GM23338 (cell line): Measurements from ENCODE around the gene PADI6.

Experiments
- EZH2 ChIP-seq: fragments of 200-600 bp; sonication (generic); IDR thresholded peaks from one replicate; pipeline ENCODE4 v1.8.0; 2017; ENCODE audit warnings: antibody characterized with exemption, mild to moderate bottlenecking, low read depth; ENCODE audit not compliant: unreplicated experiment
- EZH2phosphoT487 ChIP-seq: fragments of 200-600 bp; sonication (generic); IDR thresholded peaks from one replicate; pipeline ENCODE4 v1.8.1; 2018; ENCODE audit warnings: antibody characterized with exemption; ENCODE audit not compliant: unreplicated experiment
- POLR2AphosphoS5 ChIP-seq: IDR thresholded peaks from 2 replicates; pipeline ENCODE4 v1.6.1; 2016; ENCODE audit warnings: antibody characterized with exemption, low read depth
- STAT1 ChIP-seq: IDR thresholded peaks from one replicate; pipeline ENCODE4 v1.6.1; 2016; ENCODE audit warnings: antibody characterized with exemption; ENCODE audit not compliant: unreplicated experiment
- TF ChIP-seq, protein P1 (sequence below), 2 experiments: fragments of 200-600 bp in 1 of 2; sonication (generic) in 1 of 2; conservative IDR thresholded peaks; 2 replicates each; pipeline versions ENCODE4 v1.5.1 to v1.6.1; 2016 to 2017; ENCODE audit warnings: antibody characterized with exemption in 2 of 2, low read depth in 2 of 2, mild to moderate bottlenecking in 2 of 2, moderate library complexity in 1 of 2
- TF ChIP-seq, protein P2 (sequence below): IDR thresholded peaks from one replicate; pipeline ENCODE4 v1.6.1; 2018; ENCODE audit warnings: antibody characterized with exemption; ENCODE audit not compliant: unreplicated experiment
- TF ChIP-seq, protein P3 (sequence below): IDR thresholded peaks from 2 replicates; pipeline ENCODE4 v1.6.1; 2016; ENCODE audit warnings: antibody characterized with exemption

DNA sequence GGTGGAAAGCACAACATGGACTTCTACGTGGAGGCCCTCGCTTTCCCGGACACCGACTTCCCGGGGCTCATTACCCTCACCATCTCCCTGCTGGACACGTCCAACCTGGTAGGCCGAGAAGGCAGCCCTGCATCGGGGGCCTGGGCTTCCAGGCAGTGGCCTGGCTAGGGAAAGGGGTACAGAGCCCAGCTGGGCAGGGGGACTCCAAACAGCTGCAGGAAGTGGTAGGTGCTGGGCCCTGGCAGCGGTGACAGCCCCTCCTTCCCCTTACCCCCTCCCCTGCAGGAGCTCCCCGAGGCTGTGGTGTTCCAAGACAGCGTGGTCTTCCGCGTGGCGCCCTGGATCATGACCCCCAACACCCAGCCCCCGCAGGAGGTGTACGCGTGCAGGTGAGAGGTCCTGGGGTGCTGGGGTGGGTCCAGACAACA lies 30.0 kb upstream of the PADI6 start:
- TF ChIP-seq, protein P1, sequence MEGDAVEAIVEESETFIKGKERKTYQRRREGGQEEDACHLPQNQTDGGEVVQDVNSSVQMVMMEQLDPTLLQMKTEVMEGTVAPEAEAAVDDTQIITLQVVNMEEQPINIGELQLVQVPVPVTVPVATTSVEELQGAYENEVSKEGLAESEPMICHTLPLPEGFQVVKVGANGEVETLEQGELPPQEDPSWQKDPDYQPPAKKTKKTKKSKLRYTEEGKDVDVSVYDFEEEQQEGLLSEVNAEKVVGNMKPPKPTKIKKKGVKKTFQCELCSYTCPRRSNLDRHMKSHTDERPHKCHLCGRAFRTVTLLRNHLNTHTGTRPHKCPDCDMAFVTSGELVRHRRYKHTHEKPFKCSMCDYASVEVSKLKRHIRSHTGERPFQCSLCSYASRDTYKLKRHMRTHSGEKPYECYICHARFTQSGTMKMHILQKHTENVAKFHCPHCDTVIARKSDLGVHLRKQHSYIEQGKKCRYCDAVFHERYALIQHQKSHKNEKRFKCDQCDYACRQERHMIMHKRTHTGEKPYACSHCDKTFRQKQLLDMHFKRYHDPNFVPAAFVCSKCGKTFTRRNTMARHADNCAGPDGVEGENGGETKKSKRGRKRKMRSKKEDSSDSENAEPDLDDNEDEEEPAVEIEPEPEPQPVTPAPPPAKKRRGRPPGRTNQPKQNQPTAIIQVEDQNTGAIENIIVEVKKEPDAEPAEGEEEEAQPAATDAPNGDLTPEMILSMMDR (conservative IDR thresholded peaks at IDR 0.05; ENCODE audit: low read depth in 2 of 2), result no peak
- TF ChIP-seq STAT1 (no peak), EZH2 (no peak), EZH2phosphoT487 (no peak), POLR2AphosphoS5 (no peak)
- TF ChIP-seq, protein P2, sequence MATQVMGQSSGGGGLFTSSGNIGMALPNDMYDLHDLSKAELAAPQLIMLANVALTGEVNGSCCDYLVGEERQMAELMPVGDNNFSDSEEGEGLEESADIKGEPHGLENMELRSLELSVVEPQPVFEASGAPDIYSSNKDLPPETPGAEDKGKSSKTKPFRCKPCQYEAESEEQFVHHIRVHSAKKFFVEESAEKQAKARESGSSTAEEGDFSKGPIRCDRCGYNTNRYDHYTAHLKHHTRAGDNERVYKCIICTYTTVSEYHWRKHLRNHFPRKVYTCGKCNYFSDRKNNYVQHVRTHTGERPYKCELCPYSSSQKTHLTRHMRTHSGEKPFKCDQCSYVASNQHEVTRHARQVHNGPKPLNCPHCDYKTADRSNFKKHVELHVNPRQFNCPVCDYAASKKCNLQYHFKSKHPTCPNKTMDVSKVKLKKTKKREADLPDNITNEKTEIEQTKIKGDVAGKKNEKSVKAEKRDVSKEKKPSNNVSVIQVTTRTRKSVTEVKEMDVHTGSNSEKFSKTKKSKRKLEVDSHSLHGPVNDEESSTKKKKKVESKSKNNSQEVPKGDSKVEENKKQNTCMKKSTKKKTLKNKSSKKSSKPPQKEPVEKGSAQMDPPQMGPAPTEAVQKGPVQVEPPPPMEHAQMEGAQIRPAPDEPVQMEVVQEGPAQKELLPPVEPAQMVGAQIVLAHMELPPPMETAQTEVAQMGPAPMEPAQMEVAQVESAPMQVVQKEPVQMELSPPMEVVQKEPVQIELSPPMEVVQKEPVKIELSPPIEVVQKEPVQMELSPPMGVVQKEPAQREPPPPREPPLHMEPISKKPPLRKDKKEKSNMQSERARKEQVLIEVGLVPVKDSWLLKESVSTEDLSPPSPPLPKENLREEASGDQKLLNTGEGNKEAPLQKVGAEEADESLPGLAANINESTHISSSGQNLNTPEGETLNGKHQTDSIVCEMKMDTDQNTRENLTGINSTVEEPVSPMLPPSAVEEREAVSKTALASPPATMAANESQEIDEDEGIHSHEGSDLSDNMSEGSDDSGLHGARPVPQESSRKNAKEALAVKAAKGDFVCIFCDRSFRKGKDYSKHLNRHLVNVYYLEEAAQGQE, result no peak
- TF ChIP-seq, protein P3, sequence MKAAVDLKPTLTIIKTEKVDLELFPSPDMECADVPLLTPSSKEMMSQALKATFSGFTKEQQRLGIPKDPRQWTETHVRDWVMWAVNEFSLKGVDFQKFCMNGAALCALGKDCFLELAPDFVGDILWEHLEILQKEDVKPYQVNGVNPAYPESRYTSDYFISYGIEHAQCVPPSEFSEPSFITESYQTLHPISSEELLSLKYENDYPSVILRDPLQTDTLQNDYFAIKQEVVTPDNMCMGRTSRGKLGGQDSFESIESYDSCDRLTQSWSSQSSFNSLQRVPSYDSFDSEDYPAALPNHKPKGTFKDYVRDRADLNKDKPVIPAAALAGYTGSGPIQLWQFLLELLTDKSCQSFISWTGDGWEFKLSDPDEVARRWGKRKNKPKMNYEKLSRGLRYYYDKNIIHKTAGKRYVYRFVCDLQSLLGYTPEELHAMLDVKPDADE, result no peak
